Tibial nerve (tissue), 4 donors: ENCODE measurements around the gene ZNF516.

ENCODE experiments used
- EP300 ChIP-seq, 2 donors: sonication (generic); formaldehyde crosslinking; IDR thresholded peaks; one replicate each; pipeline ENCODE4 v1.6.1; 2017; ENCODE audit warnings: antibody characterized with exemption in 2 of 2, mild to moderate bottlenecking in 1 of 2
- POLR2A ChIP-seq, 2 donors: fragments of 450-650 bp; IDR thresholded peaks; one replicate each; pipeline ENCODE4 v1.6.1; 2017; ENCODE audit warnings: antibody characterized with exemption in 2 of 2, mild to moderate bottlenecking in 2 of 2, moderate library complexity in 2 of 2
- TF ChIP-seq, protein P1 (sequence below), 5 experiments: fragments of 200-600 bp in 3 of 5; fragments of 450-650 bp in 2 of 5; sonication (generic) in 3 of 5; IDR thresholded peaks; one replicate each; pipeline ENCODE4 v1.5.1; 2016 to 2019; ENCODE audit warnings: antibody characterized with exemption in 5 of 5, mild to moderate bottlenecking in 3 of 5, moderate library complexity in 2 of 5

DNA sequence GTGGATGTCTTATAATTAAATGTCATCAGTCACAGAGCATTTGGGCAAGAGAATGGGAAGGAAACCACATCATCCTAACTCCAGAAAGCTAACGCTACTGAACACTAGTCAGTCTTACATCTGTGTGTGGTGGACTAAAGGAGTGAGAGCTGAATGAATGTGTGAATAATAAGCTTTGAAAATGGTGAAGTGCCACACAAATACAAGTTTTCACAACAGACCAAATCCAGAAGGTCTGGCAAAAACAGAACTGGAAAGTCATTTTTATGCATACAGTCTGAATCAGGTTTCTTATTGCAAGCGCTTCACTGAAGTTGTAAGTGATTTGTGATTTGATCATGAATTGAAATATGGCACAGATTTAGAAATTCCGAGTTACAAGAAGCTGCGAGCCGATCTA is 175.7 kb downstream of the ZNF516 start:
- TF ChIP-seq EP300 (IDR thresholded peaks at IDR 0.05) (no peak), POLR2A (IDR thresholded peaks at IDR 0.05) (no peak)
- TF ChIP-seq, protein P1, sequence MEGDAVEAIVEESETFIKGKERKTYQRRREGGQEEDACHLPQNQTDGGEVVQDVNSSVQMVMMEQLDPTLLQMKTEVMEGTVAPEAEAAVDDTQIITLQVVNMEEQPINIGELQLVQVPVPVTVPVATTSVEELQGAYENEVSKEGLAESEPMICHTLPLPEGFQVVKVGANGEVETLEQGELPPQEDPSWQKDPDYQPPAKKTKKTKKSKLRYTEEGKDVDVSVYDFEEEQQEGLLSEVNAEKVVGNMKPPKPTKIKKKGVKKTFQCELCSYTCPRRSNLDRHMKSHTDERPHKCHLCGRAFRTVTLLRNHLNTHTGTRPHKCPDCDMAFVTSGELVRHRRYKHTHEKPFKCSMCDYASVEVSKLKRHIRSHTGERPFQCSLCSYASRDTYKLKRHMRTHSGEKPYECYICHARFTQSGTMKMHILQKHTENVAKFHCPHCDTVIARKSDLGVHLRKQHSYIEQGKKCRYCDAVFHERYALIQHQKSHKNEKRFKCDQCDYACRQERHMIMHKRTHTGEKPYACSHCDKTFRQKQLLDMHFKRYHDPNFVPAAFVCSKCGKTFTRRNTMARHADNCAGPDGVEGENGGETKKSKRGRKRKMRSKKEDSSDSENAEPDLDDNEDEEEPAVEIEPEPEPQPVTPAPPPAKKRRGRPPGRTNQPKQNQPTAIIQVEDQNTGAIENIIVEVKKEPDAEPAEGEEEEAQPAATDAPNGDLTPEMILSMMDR (IDR thresholded peaks at IDR 0.05), result no peak
